ELR (cell line): ENCODE measurements around the gene KIF15.
"Not testable (repeated sequence)": the region's sequence is repeated elsewhere in the genome, so short reads cannot be mapped to it uniquely, and the experiment has no call there.

Source experiments
- DNase-seq: peaks from one replicate; pipeline ENCODE4 v3.0.0-alpha.2; 2015; ENCODE audit warnings: low read depth

Gene KIF15

DNA sequence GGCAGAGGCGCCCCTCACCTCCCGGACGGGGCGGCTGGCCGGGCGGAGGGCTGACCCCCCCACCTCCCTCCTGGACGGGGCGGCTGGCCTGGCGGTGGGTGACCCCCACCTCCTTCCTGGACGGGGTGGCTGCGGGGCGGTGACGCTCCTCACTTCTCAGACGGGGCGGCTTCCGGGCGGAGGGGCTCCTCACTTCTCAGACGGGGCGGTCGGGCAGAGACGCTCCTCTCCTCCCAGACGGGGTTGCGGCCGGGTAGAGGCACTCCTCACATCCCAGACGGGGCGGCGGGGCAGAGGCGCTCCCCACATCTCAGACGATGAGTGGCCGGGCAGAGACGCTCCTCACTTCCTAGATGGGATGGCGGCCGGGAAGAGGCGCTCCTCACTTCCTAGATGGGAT, 59.6 kb downstream of the KIF15 start:
- DNase-seq = not testable (repeated sequence)

DNA sequence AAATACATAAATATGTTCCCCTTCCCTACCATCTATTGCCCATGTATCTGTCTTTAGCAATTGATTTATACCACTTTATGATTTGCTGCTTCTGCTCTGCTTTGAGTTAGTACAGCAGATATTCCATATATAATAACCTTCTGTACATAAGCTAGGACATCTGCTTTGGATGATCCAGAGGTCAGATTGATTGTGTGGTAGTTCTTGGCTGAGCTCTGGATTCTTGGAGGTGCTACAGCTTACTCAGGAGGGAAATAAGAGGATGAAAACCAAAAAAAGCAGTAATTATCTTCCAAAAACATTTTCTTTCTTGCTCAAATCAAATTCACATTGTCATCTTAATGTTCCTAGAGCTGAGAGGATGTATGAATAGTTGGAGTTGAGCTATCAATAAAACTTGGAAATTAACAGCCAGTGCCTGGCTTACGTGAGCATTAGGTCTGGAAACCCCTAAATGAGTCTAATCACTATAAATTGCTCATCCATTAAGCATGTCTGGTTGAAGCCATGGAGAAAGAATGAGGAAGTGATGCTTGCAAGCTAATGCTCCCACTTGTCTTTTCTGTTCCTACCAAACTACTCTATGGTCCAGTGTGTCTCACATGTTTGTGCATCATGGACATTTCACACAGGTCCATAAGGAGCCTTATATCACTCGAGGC, 63.8 kb downstream of the KIF15 start:
- peak; percentile 80 for DNase-seq

DNA sequence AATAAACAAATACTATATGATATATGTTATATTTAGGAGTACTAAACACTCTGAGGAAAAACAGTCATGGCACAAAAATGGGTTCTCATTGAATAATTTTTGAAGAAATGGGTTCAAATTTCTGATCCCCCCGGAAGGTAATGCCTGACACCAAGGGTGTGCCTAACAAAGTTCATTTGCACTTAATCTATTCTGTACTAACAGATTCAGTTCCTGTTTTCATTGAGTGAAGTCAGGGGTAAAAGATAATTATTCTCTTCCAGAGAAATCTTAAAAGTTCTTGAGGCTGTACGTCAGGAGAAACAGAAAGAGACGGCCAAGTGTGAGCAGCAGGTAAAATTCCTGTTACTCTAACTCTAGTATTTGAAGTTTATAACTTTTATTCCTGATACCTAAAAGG, 65.6 kb downstream of the KIF15 start:
- DNase-seq = no peak

DNA sequence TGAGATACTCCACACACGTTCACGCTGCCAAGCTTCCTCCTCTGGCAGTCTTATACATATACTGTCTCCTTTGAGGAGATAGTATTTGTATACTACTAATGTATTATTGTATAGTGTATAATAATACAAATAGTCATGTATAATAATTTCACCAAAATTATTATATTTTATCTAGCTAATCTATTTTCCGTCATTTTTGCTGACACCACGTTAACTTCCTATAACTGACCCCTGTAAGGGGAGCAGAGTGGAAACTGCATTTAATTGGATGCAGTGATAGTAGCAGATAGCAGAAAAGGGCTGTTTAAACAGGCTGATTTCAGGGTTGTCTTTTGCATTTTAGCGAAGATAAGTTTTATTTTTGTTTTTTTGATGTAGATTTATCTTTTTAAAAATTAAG, 69.6 kb downstream of the KIF15 start:
- no peak for DNase-seq

DNA sequence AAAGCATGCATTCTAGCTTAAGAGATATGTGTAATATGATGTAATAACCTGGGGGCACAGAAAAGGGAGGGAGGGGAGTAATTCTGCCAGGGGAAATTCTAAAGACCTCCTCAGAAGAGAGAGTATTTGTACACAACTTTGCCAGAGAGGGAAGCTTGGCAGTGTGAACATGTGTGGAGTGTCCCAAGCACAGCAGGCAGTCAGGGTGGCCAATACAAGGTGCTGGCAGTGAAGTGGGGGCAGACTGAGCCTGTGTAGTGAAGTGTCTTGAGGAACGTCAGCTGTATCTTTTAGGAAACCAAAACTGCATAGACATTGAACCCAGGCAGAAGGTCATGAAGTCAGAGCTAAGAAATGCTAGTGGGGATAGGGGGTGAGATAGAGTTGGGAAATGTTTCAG, 70.4 kb downstream of the KIF15 start:
- DNase-seq = no peak

DNA sequence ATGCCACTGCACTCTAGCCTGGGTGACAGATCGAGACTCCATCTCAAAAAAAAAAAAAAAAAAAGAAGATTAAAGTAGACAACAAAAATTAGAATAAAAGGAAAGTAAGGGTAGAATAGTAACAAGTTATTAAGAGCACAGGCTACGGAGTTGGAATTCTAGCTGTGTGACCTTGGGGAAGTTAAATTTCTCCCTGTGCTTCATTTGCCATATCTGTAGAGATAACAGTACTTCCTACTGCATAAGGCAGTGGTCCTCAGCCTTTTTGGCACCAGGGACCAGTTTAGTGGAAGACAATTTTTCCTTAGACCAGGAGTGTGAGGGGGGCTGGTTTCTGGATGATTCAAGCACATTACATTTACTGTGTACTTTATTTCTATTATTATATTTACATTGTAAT, 71.4 kb downstream of the KIF15 start:
- no peak for DNase-seq

DNA sequence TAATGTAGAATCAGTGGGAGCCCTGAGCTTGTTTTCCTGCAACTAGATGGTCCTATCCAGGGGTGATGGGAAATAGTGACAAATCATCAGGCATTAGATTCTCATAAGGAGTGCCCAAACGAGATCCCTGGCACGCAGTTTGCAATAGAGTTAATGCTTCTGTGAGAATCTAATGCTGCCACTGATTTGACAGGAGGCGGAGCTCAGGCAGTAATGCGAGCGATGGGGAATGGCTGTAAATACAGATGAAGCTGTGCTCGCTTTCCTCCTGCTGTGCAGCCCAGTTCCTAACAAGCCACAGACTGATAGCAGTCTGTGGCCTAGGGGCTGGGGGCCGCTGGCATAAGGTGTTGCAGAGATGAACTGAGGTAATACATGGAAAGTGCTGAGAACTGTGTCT, 71.8 kb downstream of the KIF15 start:
- DNase-seq = no peak

DNA sequence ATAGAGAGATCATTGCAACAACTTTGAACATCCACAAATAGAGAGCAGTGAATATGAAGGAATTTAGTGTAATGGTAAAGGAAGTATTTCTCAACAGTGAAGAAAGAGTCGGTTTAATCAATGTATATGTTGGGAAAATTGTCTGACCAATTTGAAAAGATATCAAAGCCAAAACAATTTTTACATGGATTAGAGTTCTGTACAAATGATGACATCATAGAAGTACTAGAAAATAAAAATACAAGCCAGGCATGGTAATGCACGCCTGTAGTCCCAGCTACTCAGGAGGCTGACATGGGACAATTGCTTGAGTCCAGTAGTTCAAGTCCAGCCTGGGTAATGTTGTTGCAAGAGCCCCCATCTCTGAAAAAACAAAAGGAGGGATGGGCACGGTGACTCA, 74.1 kb downstream of the KIF15 start:
- no peak for DNase-seq

DNA sequence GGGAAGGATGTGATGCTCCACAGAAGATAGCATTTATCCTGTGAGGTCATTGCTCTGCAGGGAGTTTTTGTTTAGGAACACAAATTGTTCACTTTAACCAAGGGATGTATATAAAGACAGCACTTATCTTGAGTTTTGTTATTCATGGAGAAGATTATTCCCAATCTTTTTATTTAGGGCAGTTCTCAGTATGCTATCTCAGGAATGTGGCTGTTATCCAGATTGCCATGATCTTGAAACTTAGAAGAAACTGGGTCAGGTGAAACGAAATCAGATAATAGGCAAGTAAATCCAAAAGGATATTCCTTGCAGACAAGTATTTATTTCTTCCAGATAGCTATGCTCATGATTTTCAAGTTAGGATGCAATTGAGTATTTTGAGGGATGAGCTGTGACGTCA, 80.8 kb downstream of the KIF15 start:
- DNase-seq = no peak

DNA sequence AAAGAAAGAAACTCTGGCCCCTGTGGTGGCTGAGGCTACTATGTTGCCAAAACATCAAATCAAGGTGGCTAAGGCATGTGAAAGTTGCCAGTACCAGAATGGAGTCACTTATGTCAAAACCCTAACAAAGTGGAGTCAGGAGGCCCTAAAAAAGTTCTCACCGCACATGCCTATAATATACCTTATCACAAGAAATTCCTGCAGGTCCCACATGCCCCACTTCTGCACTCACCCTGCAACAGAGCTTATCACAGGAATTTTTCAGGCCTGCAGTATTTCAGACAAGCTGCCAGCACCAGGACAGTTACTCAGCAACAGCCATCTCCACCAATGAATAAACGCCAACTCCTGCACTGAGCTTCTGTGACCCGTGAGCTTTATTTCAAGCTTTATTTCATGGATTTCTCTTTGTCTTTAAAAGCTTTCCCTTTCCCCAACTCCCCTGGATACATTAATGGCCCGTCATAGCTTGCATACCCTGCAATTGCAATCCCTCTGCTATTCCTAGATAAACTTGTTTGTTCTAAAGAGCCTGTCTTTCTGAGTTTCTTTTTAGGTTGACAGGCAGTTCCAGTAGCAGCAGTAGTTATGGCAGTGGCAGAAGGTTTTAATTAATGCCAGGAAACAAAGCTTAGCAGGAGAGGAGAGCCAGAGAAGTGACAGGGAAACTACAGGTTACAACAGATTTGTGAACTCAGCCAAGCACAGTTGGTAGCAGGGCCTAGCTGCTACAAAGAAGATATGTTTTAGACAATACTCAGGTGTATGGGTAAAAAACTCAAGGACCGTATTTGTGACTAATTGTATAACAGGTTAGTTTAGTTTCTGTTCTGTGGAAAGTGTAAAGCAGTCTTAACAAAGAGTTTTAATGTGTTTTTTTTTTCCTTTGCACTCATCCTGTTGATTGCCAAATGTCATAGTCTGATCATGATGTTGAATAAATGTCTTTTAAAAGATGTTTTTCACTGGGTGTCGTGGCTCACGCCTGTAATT, 84.2 kb downstream of the KIF15 start:
- DNase-seq = no peak

DNA sequence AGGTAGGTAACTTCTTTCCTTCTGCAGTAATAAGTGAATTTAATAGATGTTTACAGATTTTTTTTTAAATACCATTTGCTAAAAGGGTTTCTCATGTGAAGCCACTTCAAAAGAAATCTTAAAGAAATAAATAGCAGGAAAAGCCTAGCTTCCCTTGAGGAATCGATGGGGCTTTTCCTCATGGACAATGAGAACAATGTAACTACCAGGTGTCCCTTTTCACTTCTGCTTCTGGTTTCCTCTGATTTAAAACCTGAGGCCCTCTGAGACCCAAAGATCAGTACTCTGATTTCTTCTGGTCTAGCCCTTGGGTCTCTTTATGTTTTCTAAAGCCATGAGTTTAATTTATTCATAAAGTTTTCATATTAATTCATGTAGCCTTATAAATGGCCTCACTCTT, 87.0 kb downstream of the KIF15 start:
- no peak for DNase-seq

DNA sequence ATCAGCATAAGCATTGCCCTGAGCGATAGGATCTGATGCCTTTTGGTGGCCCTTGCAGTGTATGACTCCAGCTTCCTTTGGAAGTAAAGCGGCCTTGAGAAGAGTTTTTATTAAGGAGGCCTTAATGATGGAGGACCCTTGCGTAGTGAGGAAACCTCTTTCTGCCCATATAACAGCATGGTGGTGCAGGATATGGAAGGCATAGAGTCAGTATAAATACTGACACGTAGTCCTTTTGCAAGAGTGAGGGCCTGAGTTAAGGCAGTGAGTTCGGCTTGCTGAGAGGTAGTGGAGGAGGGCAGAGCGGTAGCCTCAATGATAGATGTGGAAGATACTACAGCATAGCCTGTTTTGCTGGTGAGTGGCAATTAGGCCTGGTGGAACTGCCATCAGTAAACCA, 95.1 kb downstream of the KIF15 start:
- DNase-seq = not testable (repeated sequence)

DNA sequence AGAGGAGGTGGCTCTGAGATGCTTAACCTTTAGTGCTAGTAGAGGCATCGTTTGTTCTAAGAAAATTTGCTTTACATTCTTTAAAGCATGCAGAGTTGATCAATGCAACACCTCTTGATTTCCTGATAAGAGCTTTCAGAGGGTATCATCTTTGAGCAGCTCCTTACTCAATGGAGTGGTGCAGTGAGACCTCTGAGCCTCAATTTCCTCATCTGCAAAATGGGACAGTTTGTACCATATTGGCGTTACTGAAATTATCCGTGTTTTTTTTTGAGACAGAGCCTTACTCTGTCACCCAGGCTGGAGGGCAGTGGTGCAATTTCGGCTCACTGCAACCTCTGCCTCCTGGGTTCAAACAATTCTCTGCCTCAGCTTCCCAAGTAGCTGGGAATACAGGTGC, 98.5 kb downstream of the KIF15 start:
- DNase-seq = no peak

DNA sequence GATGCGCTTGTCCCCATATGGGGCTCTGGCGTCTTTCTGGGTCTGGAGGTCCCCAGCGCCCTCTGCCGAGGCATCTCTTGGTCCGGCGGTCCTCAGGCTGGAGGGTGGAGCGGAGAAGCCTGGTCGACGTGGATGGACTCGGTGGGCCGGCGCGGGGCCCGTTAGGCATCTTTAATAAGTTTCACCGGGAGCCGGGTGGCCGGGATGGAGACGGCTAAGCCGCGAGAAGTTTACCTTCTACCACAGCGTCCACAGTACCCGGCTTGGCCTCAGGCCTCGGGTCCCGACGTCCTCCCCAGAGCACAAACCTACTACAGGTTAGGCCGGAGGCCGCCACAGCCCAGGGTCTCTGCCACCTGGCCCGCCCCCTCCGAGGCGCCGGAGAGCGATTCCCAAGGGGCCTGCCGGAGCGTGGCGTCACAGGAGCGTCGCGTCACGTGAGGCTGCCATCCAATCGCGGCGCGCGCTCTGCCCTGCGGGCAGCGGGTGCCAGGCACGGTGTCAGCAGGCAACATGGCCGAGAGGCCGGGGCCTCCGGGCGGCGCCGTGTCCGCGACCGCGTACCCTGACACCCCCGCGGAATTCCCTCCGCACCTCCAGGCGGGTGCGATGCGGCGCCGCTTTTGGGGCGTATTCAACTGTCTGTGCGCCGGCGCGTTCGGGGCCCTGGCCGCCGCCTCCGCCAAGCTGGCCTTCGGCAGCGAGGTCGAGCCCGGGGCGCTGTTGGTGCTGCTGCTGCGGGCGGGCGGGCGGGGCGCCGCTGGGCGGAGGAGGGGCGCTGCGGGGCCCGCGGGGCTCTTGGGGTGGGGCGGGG, 100.0 kb downstream of the KIF15 start, which contains the start of gene TMEM42:
TMEM42 (plus strand) TSS at position 501 of the 814 bp plus-strand sequence; CDS start at position 514, 13 bp downstream.
- peak; percentile 90 for DNase-seq

DNA sequence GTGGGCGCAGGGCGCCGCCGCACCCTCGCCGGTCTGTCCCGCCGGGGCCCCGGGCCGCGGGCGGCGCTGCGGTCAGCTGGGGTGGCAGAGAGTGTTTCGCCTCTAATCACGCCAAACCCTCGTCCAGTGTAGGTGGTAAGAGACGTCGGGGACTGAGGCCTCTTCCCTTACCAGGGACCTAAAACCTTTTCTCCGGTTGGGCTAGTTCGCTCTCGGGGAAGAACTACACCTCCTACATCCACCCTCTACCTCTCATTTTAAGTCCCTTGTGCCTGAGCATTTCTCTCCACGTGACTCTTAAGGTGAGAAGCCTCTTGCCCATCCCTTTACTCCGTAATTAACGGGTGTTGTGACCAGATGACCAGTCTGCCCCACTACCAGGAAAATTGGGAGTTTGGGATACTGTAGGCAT, 100.6 kb downstream of the KIF15 start:
- no peak for DNase-seq

DNA sequence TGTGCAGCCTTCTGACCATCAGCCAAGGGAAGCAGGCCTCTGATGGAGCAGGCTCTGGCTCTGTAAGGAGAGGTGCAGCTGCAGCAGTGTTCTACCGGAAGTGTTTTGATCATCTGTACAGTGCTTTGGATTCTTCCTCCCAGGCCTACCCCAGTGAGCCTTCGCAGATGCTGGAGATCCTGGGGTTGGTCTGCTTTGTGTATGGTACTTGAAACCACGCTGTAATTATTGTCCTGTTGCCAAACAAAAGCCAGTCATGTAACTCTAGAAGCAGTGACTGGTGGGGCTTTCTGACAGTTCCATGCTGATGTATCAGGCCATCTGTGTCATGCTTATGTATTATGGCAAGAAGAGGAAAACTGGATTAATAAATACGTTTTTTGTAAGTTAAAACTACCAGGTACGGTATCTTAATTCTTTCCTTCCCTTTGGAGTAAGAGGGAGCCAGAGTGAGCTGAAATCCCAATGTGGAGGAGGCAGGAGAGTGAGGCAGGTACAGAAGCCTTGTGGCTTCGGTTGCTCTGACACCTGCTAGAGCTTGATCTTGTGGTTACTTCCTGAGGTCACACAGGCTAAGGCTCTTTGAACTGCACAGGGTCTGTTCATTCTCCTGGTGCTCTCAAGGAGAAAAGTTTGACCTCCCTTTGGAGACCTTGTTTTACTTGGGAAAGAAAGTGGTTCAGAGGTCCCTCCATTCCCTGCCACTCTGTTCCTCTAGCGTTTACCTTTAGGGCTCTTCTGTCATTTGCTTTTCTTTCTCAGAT, 103.9 kb downstream of the KIF15 start:
- DNase-seq = no peak

DNA sequence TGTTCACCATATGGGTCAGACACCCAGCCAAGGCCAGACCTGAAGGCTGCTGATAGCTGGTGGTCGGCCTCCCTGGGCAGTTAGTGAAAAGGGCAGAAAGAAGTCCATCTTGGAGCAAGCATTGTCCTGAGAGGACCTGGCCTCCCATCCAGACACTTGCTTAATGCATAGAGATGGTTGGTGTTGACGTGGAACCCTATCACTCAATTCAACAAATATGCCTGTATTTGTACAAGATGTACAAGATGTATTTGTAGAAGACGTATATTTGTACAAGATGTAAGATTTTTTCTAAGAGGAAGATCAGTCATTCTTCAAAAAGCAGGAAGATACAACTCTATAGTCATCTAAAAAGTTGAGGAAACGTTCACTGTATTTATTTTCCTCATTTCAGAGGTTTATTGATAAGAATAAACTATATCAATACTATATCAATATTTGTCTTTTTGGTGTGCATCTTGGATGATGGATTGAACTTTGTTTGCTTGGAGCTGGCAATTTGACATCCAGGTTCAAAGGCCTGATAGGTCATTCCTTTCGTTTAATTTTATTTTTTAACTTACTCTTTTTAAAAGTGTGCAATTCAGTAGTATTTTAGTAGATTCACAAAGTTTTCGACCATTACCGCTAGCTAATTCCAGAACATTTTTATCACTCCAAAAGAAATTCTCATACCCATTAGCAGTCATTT, 106.0 kb downstream of the KIF15 start:
- DNase-seq = no peak

DNA sequence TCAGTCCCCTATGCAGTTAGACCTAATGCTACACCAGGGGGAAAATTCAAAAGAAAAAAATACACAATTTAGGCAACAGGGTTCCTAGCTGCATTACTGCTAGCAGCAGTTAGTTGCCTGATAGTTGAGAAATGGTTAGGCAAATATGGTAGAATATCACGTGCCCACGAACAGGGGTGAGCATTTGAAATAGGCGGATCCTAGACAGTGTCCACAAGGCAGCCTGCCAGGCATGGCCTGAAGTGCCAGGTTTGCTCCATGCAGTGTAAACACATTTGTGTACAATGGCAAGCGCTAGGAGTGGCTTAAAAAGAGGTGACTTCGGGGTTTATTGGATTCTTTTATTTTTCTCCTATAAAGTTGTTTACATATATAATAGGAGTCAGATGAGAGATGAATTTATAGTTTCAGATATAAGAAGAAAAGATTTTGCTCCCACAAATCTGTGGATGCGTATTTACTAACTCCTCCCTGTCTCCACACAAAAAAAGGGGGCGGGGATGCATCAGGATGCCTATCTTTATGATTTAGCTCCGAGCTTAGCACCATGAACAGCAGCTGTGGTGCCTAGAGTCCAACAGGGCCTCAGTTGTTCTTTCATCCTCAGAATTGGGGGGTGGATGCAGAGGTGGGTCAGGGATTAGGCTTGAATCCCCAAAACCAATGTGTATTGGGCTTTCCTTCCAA, 108.9 kb downstream of the KIF15 start:
- no peak for DNase-seq

DNA sequence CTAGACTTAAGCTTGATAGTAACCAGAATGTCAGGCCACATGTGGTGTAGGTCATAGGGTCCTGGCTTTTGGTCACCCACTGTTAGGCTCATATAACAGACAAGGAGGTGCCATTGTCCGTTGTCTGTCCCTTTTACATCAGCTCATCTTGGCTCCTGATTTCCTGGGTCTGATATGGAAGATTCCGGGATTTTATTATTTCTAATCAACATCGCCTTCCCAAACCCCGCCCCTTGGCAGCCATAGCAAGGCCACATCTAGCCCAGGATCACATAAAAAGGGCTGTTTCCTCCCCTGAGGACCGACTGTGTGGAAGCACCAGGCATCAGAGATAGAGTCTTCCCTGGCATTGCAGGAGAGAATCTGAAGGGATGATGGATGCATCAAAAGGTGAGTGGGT, 112.7 kb downstream of the KIF15 start, which contains the start of gene TGM4:
TGM4 (plus strand) TSS at position 301 of the 400 bp plus-strand sequence; CDS start at position 372, 71 bp downstream.
- DNase-seq = no peak

DNA sequence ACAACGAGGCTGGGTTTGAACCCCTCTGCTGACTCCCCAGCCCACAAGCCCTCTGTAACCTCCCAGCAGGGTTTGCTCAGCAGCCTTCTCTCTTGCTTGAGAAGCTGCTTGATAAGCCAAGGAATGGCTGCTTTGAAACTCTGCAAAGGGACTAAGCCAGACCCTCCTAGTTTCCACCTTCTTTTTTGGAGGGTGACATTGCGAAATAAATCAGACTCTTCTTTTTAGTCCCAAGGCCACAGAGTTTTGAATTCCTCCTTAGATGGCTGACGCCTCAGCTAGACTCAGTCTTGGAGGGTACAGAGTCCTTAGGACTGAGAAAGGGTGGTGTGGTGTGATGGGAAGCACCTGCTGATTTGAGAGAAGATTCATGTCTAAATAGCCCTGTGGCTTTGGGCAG, 114.0 kb downstream of the KIF15 start:
- DNase-seq = no peak
